HFFc6 (cell line): ENCODE results near the gene GDA. TPM values are rescaled to one million over a fixed set of nuclear protein-coding genes. Genes with fewer than 3 reads are reported as not detected.

ENCODE experiments used
- DNase-seq: peaks from one replicate; pipeline ENCODE4 v3.0.0-alpha.2; 2018
- H3K27ac Mint-ChIP-seq: 2 replicates; pipeline ENCODE4 v1.8.0; 2020; ENCODE audit warnings: mild to moderate bottlenecking, mixed read lengths
- H3K27me3 Mint-ChIP-seq: 2 replicates; pipeline ENCODE4 v1.8.0; 2021; ENCODE audit warnings: mild to moderate bottlenecking, moderate library complexity, mixed read lengths; ENCODE audit not compliant: insufficient read depth
- H3K36me3 Mint-ChIP-seq: 2 replicates; pipeline ENCODE4 v1.8.0; 2021; ENCODE audit warnings: low read depth, mixed read lengths
- H3K4me1 Mint-ChIP-seq: 2 replicates; pipeline ENCODE4 v1.8.0; 2020; ENCODE audit warnings: low read depth, mixed read lengths
- H3K4me3 Mint-ChIP-seq: 2 replicates; pipeline ENCODE4 v1.8.0; 2020; ENCODE audit warnings: mild to moderate bottlenecking, moderate library complexity, mixed read lengths
- H3K9me3 Mint-ChIP-seq: 2 replicates; pipeline ENCODE4 v1.8.0; 2020; ENCODE audit warnings: mild to moderate bottlenecking, mixed read lengths
- total RNA-seq, 6 experiments: library from RNA; stranded (reverse); fragmentation: NEBNext Ultra II Directional; extraction: Animal tissue kit (Norgen Biotek cat#: 25700); gene quantifications; 2 replicates in 1 of 6; 3 replicates in 5 of 6; pipeline ENCODE4 v1.2.3, GENCODE V29; 2021
- TF ChIP-seq, protein P1 (sequence below): fragments of 200-600 bp; sonication (generic); IDR thresholded peaks from 2 replicates; pipeline ENCODE4 v1.5.0; 2021; ENCODE audit warnings: antibody characterized with exemption, mild to moderate bottlenecking

The GDA gene
- total RNA-seq, 6 experiments from 2014 or later = not detected

DNA sequence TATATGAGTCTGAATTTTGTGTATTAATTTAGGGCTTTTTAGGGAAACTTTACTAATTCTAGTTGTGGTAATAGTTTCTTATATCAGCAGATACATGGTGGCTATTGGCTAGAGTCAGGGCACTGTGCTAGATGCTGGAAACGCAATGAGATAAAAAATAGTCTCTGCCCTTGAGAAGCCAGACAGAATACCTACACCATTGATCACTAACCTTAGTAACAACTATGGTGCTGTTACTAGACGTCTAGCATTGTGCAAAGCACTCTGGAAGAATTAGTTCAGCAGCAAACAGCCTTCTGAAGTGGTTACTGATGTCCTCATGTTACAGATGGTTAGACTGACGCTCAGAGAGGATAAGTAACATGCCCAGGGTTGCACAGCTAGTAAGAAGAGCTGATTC, 61.8 kb downstream of the GDA start:
- no peak for DNase-seq
- TF ChIP-seq, protein P1, sequence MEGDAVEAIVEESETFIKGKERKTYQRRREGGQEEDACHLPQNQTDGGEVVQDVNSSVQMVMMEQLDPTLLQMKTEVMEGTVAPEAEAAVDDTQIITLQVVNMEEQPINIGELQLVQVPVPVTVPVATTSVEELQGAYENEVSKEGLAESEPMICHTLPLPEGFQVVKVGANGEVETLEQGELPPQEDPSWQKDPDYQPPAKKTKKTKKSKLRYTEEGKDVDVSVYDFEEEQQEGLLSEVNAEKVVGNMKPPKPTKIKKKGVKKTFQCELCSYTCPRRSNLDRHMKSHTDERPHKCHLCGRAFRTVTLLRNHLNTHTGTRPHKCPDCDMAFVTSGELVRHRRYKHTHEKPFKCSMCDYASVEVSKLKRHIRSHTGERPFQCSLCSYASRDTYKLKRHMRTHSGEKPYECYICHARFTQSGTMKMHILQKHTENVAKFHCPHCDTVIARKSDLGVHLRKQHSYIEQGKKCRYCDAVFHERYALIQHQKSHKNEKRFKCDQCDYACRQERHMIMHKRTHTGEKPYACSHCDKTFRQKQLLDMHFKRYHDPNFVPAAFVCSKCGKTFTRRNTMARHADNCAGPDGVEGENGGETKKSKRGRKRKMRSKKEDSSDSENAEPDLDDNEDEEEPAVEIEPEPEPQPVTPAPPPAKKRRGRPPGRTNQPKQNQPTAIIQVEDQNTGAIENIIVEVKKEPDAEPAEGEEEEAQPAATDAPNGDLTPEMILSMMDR = no peak
- H3K27me3 Mint-ChIP-seq = peaks cover 14% of the 10 kb centered on the region
- H3K4me3 Mint-ChIP-seq = no peak overlapping the region
- no peak overlapping the region for H3K27ac Mint-ChIP-seq
- H3K36me3 Mint-ChIP-seq = no peaks in the 10 kb centered on the region
- H3K4me1 Mint-ChIP-seq = no peaks in the 10 kb centered on the region
- no peaks in the 10 kb centered on the region; the same call in 1 of the 2 replicates for H3K9me3 Mint-ChIP-seq

DNA sequence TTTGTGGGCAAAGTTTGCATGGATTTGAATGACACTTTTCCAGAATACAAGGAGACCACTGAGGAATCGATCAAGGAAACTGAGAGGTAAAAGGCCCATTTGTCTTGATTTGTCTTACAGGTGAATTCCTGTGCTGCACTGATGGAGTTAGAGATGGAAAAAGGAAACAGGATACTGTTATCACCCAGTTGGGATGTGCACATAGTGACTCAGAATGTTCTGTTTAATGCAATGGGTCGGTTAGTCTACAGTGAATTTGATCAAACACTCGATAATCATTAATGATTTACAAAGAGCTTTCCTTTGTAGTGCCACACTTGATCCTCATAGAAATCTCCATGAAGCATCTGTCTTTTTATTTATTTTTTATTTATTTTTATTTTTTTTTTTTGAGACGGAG, 64.7 kb downstream of the GDA start:
- DNase-seq = no peak
- no peaks in the 10 kb centered on the region for H3K36me3 Mint-ChIP-seq
- peaks cover 8% of the 10 kb centered on the region for H3K27me3 Mint-ChIP-seq
- no peak overlapping the region for H3K27ac Mint-ChIP-seq
- H3K4me3 Mint-ChIP-seq = no peak overlapping the region
- H3K4me1 Mint-ChIP-seq = no peaks in the 10 kb centered on the region
- TF ChIP-seq, protein P1 = no peak
- H3K9me3 Mint-ChIP-seq = no peaks in the 10 kb centered on the region; the same call in 1 of the 2 replicates

DNA sequence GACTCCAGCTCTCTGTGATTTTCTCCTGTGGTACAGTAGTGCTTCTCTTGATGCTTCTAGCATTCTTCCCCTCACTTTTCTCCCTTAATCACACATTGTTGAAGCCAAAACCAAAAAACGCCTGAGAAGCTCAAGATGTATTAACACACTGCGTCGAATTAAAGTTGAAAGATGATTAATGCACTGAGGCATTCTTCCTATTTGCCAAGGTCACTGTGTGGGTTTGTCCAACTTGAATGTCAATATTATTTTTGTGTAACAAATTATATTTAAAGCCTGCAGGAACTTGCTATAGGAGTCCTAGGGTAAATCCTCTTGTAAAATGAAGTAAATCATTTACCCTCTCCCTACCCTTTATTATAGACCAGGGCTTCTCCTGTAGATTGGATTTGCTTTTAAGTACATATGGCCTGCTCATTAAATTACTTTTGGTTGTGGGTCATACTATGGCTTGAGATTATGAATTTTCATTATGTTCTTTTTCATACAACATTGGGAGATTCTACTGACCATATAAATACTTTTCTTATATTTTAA, 68.1 kb downstream of the GDA start:
- H3K9me3 Mint-ChIP-seq = no peaks in the 10 kb centered on the region; the same call in 1 of the 2 replicates
- peaks cover 2% of the 10 kb centered on the region for H3K27me3 Mint-ChIP-seq
- H3K4me1 Mint-ChIP-seq = no peaks in the 10 kb centered on the region
- DNase-seq = no peak
- H3K27ac Mint-ChIP-seq = no peak overlapping the region
- no peaks in the 10 kb centered on the region for H3K36me3 Mint-ChIP-seq
- TF ChIP-seq, protein P1 = no peak
- H3K4me3 Mint-ChIP-seq = no peak overlapping the region

DNA sequence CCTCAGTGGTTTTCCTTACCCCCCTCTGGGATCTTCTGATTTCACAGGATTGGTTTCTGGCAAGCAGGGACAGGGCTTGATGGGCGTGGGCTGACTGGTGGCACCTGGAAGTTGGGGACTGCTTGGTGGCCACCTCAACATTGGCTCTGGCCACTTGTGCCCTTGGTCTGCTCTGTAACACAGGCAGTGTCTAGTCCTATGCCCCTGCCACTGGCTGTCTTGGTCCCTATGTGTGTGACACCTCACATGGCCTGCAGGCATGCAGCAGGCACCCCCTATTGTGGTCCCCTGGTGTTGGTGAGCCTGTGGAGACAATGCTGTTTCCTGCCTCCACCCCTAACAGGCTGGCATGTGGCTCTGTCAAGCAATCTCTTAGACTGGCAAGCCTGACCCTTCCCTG, 71.3 kb downstream of the GDA start:
- DNase-seq = no peak
- Mint-ChIP-seq H3K36me3 (no peaks in the 10 kb centered on the region), H3K27ac (no peak overlapping the region), H3K27me3 (no peaks in the 10 kb centered on the region; the same call in none of the 2 replicates), H3K9me3 (no peaks in the 10 kb centered on the region), H3K4me1 (no peaks in the 10 kb centered on the region), H3K4me3 (no peak overlapping the region)
- TF ChIP-seq, protein P1 = no peak

DNA sequence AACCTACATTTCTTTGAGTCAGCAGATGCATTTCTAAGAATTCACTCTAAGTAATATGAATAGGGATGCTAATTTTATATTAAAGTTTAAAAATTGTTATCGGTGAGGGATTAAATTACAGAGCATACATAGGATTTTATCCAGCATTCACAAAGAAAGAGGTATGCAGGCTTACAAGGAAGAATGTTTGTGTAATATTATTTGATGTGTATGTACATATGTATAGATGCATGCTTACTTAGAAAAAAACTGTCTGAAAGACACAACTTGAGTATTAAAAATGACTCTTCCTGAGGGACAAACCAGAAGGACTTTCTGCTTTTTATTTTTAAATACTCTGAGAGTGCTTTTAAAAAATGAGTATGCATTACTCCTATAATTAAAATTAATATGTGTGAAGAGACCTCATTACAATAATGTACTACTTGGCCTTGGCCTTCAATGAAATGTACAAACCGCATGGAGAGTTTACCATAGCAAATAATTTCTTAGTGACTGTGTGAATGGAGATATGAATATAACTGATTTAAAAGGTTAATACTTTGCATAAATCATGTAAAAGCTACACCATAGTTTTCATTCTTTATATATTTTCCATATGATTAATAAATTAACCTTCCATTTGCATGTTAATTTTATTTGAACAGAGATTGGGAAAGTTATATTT, 77.0 kb downstream of the GDA start:
- Mint-ChIP-seq H3K36me3 (no peaks in the 10 kb centered on the region), H3K9me3 (no peaks in the 10 kb centered on the region), H3K4me3 (no peak overlapping the region), H3K27ac (no peak overlapping the region), H3K4me1 (no peaks in the 10 kb centered on the region), H3K27me3 (peaks cover 1% of the 10 kb centered on the region)
- TF ChIP-seq, protein P1 = no peak
- no peak for DNase-seq
